ENCODE results near the gene SEMA7A. TPM values are rescaled to one million over a fixed set of nuclear protein-coding genes. Genes with fewer than 3 reads are reported as not detected.

SEMA7A gene
- total and polyA plus RNA-seq, 2 of the 4 experiments (the other 2 are of a cell fraction): 30.5 to 87.3 TPM

- DNase-seq: no peak
- H3K14ac ChIP-seq (replicated peaks; ENCODE audit: low read depth, low read length): peak overlapping the region; percentile 34; the same call in 1 of the 2 replicates
- H3K18ac ChIP-seq (ENCODE audit: low read depth, low read length): no peak overlapping the region
- no peak overlapping the region for H2BK15ac ChIP-seq (ENCODE audit: low read depth, low read length)
- H4K8ac ChIP-seq (ENCODE audit: low read depth in 2 of 2, low read length in 2 of 2): no peak overlapping the region
- no peaks in the 10 kb centered on the region for H3K9me3 ChIP-seq (ENCODE audit: control insufficient read depth, insufficient read depth, low read length)
- peak overlapping the region; percentile 47 for H2AK5ac ChIP-seq (ENCODE audit: low read depth, low read length)
- CTCF ChIA-PET: no interaction called here
- no peak overlapping the region for H3K4me3 ChIP-seq (ENCODE audit: insufficient read depth, low read depth, low read length)
- no peak overlapping the region for H3K9ac ChIP-seq (ENCODE audit: low read depth, low read length)
- no peak overlapping the region for H3K27ac ChIP-seq (ENCODE audit: insufficient read depth, low read length)
- peaks cover 8% of the 10 kb centered on the region for H3K36me3 ChIP-seq (ENCODE audit: control insufficient read depth, insufficient read depth, low read length)
- peaks cover 22% of the 10 kb centered on the region for H3K9me1 ChIP-seq (ENCODE audit: insufficient read depth, low read length)
- no peaks in the 10 kb centered on the region for H3K27me3 ChIP-seq (ENCODE audit: control insufficient read depth, insufficient read depth, low read length)
- no peak overlapping the region for H3K23ac ChIP-seq (ENCODE audit: low read depth, low read length)
- intact Hi-C loops (cut with micrococcal nuclease) (no loop called here), dilution Hi-C loops (cut with HindIII; ENCODE audit: low sequenced_read_pairs, unreplicated experiment) (no loop called here), in situ Hi-C loops (cut with MboI; ENCODE audit: low sequenced_read_pairs) (no loop called here)
- H3K56ac ChIP-seq (ENCODE audit: extremely low read depth, insufficient read depth, low read length): no peak overlapping the region
- peaks cover 20% of the 10 kb centered on the region for H3K4me1 ChIP-seq (ENCODE audit: control insufficient read depth, insufficient read depth, low read length)
- H3K4ac ChIP-seq (ENCODE audit: low read depth, low read length): 0 out of 2 replicates have a peak overlapping the region, but pooled peaks have one; percentile 15
- no TSS peak for BruUV-seq (replicated peaks)
- no peak for TF ChIP-seq CEBPB (IDR thresholded peaks at IDR 0.05; ENCODE audit: low read depth, low read length)
- TF ChIP-seq SMC3 (IDR thresholded peaks at IDR 0.05; ENCODE audit: low read depth, low read length): no peak
- no peak for TF ChIP-seq MAFK (IDR thresholded peaks at IDR 0.05; ENCODE audit: low read depth, low read length)
- no peak for TF ChIP-seq CHD1 (IDR thresholded peaks at IDR 0.05; ENCODE audit: low read depth, low read length)
- TF ChIP-seq ELK1 (IDR thresholded peaks at IDR 0.05; ENCODE audit: borderline replicate concordance, low read depth, low read length): no peak
- no peak for TF ChIP-seq CTCF (conservative IDR thresholded peaks at IDR 0.05; ENCODE audit: low read depth, low read length)
- TF ChIP-seq FOS (IDR thresholded peaks at IDR 0.05; ENCODE audit: low read depth, low read length): no peak
- POLR2A ChIA-PET (ENCODE audit: unreplicated experiment): no interaction called here
- peaks cover 22 to 74% of the 10 kb centered on the region in 2 experiments for H3K79me1 ChIP-seq (ENCODE audit: low read depth in 1 of 2, low read length in 2 of 2)
- no peak overlapping the region for H2BK20ac ChIP-seq (ENCODE audit: low read depth, low read length)
- H2BK120ac ChIP-seq (ENCODE audit: low read depth, low read length): 0 out of 2 replicates have a peak overlapping the region, but pooled peaks have one; percentile 1
- peak overlapping the region; percentile 40 for H2BK5ac ChIP-seq (ENCODE audit: low read depth, low read length, poor library complexity, severe bottlenecking)
- no peak overlapping the region for H4K91ac ChIP-seq (ENCODE audit: insufficient read depth, low read depth, low read length)
- H2AFZ ChIP-seq (replicated peaks; ENCODE audit: low read length, poor library complexity): peak overlapping the region; percentile 14
- H2AK9ac ChIP-seq (replicated peaks; ENCODE audit: low read depth, low read length, poor library complexity): peak overlapping the region; percentile 17
- H4K5ac ChIP-seq (ENCODE audit: low read depth, low read length): no peak overlapping the region
- no peak overlapping the region for H3K4me2 ChIP-seq (ENCODE audit: low read depth, low read length)
- no peaks in the 10 kb centered on the region for H4K20me1 ChIP-seq (ENCODE audit: insufficient read depth, low read length)
- WGBS, 2 experiments (ENCODE audit: extremely low coverage in 2 of 2, insufficient read length in 1 of 2): 83% methylated on average over 7 of the region's 19 CpGs; no CpG with 5 or more reads in 1 of the 2 experiments
- ATAC-seq (ENCODE audit: low read depth): no peak
Measured at GRCh38 chr15:74415966-74416916, 17.5 kb downstream of the SEMA7A start.
